ENCODE measurements around the gene SARS1. TPM values are rescaled to one million over a fixed set of nuclear protein-coding genes. Genes with fewer than 3 reads are reported as not detected.

The SARS1 gene
- total RNA-seq, 1 donor from 2014 or later, result 188 TPM

GRCh38 chr1:109257682-109258421 is 44.1 kb downstream of the SARS1 start:
- ATAC-seq (ENCODE audit: low read depth), result no peak
- ChIA-PET POLR2A (no interaction called here), CTCF (no interaction called here)
- Mint-ChIP-seq H3K4me3 (no peak overlapping the region), H3K27ac (no peak overlapping the region), H3K27me3 (no peaks in the 10 kb centered on the region), H3K36me3 (ENCODE audit: low read depth) (no peaks in the 10 kb centered on the region), H3K9me3 (no peaks in the 10 kb centered on the region), H3K4me1 (peaks cover 7% of the 10 kb centered on the region)
- intact Hi-C loops (cut with micrococcal nuclease), result no loop called here
- TF ChIP-seq, protein P1, sequence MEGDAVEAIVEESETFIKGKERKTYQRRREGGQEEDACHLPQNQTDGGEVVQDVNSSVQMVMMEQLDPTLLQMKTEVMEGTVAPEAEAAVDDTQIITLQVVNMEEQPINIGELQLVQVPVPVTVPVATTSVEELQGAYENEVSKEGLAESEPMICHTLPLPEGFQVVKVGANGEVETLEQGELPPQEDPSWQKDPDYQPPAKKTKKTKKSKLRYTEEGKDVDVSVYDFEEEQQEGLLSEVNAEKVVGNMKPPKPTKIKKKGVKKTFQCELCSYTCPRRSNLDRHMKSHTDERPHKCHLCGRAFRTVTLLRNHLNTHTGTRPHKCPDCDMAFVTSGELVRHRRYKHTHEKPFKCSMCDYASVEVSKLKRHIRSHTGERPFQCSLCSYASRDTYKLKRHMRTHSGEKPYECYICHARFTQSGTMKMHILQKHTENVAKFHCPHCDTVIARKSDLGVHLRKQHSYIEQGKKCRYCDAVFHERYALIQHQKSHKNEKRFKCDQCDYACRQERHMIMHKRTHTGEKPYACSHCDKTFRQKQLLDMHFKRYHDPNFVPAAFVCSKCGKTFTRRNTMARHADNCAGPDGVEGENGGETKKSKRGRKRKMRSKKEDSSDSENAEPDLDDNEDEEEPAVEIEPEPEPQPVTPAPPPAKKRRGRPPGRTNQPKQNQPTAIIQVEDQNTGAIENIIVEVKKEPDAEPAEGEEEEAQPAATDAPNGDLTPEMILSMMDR (IDR thresholded peaks at IDR 0.05), result no peak
- DNase-seq, result no peak

GRCh38 chr1:109258481-109259466 is 45.1 kb downstream of the SARS1 start:
- H3K27ac Mint-ChIP-seq, result no peak overlapping the region
- intact Hi-C loops (cut with micrococcal nuclease), result no loop called here
- no peaks in the 10 kb centered on the region for H3K9me3 Mint-ChIP-seq
- TF ChIP-seq, protein P1 (IDR thresholded peaks at IDR 0.05), result no peak
- H3K27me3 Mint-ChIP-seq, result peaks cover 2% of the 10 kb centered on the region
- POLR2A ChIA-PET, result no interaction called here
- peaks cover 4% of the 10 kb centered on the region for H3K4me1 Mint-ChIP-seq
- no peaks in the 10 kb centered on the region for H3K36me3 Mint-ChIP-seq (ENCODE audit: low read depth)
- CTCF ChIA-PET, result no interaction called here
- no peak overlapping the region for H3K4me3 Mint-ChIP-seq
- no peak for DNase-seq
- no peak for ATAC-seq (ENCODE audit: low read depth)

- intact Hi-C loops (cut with micrococcal nuclease), result no loop called here
- ChIA-PET CTCF (interaction anchor here (0.8 kb wide), 1 partner anchor 14 kb away, joined by 3 read pairs; no protein-coding TSS in a partner anchor), POLR2A (interaction anchor here (0.7 kb wide), 1 partner anchor 143 kb away, joined by 3 read pairs; no protein-coding TSS in a partner anchor)
- H3K4me3 Mint-ChIP-seq, result no peak overlapping the region
- TF ChIP-seq, protein P1 (IDR thresholded peaks at IDR 0.05), result no peak
- no peak for DNase-seq
- no peak overlapping the region for H3K27ac Mint-ChIP-seq
- ATAC-seq (ENCODE audit: low read depth), result no peak
- no peaks in the 10 kb centered on the region for H3K36me3 Mint-ChIP-seq (ENCODE audit: low read depth)
- H3K9me3 Mint-ChIP-seq, result no peaks in the 10 kb centered on the region
- peaks cover 4% of the 10 kb centered on the region for H3K4me1 Mint-ChIP-seq
- peaks cover 2% of the 10 kb centered on the region for H3K27me3 Mint-ChIP-seq
Observed at GRCh38 chr1:109259674-109260557, 46.2 kb downstream of the SARS1 start.

GRCh38 chr1:109261006-109261405 is 47.3 kb downstream of the SARS1 start:
- H3K4me3 Mint-ChIP-seq, result no peak overlapping the region
- peaks cover 2% of the 10 kb centered on the region for H3K27me3 Mint-ChIP-seq
- ChIA-PET CTCF (interaction anchor here (0.8 kb wide), 1 partner anchor 13 kb away, joined by 3 read pairs; no protein-coding TSS in a partner anchor), POLR2A (no interaction called here)
- intact Hi-C loops (cut with micrococcal nuclease), result no loop called here
- H3K9me3 Mint-ChIP-seq, result no peaks in the 10 kb centered on the region
- H3K27ac Mint-ChIP-seq, result no peak overlapping the region
- DNase-seq (no peak), ATAC-seq (ENCODE audit: low read depth) (no peak)
- H3K4me1 Mint-ChIP-seq, result peaks cover 4% of the 10 kb centered on the region
- TF ChIP-seq, protein P1 (IDR thresholded peaks at IDR 0.05), result no peak
- H3K36me3 Mint-ChIP-seq (ENCODE audit: low read depth), result no peaks in the 10 kb centered on the region
